ENCODE data around the gene ACVR2B.
"Not testable (repeated sequence)": the region's sequence is repeated elsewhere in the genome, so short reads cannot be mapped to it uniquely, and the experiment has no call there.

DNA sequence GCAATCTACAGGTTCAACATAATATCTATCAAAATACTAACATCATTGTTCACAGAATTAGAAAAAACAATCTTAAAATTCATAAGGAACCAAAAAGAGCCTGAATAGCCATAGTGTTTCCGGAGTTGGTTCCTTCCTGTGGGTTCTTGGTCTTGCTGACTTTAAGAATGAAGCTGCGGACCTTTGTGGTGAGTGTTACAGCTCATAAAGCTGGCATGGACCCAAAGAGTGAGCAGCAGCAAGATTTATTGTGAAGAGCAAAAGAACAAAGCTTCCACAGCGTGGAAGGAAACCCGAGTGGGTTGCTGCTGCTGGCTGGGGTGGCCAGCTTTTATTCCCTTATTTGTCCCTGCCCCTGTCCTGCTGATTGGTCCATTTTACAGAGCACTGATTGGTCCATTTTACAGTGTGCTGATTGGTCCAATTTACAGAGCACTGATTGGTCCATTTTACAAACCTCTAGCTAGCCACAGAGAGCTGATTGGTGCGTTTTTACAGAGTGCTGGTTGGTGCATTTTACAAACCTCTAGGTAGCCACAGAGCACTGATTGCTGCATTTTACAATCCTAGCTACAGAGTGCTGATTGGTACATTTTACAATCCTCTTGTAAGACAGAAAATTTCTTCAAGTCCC, 15.1 kb upstream of the ACVR2B start:
- TF ChIP-seq, protein P1, sequence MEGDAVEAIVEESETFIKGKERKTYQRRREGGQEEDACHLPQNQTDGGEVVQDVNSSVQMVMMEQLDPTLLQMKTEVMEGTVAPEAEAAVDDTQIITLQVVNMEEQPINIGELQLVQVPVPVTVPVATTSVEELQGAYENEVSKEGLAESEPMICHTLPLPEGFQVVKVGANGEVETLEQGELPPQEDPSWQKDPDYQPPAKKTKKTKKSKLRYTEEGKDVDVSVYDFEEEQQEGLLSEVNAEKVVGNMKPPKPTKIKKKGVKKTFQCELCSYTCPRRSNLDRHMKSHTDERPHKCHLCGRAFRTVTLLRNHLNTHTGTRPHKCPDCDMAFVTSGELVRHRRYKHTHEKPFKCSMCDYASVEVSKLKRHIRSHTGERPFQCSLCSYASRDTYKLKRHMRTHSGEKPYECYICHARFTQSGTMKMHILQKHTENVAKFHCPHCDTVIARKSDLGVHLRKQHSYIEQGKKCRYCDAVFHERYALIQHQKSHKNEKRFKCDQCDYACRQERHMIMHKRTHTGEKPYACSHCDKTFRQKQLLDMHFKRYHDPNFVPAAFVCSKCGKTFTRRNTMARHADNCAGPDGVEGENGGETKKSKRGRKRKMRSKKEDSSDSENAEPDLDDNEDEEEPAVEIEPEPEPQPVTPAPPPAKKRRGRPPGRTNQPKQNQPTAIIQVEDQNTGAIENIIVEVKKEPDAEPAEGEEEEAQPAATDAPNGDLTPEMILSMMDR (conservative IDR thresholded peaks at IDR 0.05; ENCODE audit: low read length): not testable (repeated sequence)
- TF ChIP-seq EZH2phosphoT487 (IDR thresholded peaks at IDR 0.05; ENCODE audit: borderline replicate concordance, low read depth, low read length): not testable (repeated sequence)
